ENCODE data around the gene LTA4H.

Gene LTA4H

GRCh38 chr12:96006727-96007126, 28.7 kb downstream of the LTA4H start:
- H3K27me3 ChIP-seq (ENCODE audit: insufficient read depth, low read length, poor library complexity, severe bottlenecking): no peaks in the 10 kb centered on the region
- H3K79me2 ChIP-seq (ENCODE audit: insufficient read depth, low read length): no peaks in the 10 kb centered on the region
- H3K9me3 ChIP-seq (ENCODE audit: insufficient read depth, low read depth, low read length): no peaks in the 10 kb centered on the region
- no peaks in the 10 kb centered on the region for H3F3A ChIP-seq (ENCODE audit: low read depth)
- no peak for TF ChIP-seq EZH2phosphoT487 (IDR thresholded peaks at IDR 0.05; ENCODE audit: borderline replicate concordance)
- TF ChIP-seq CTCF (conservative IDR thresholded peaks at IDR 0.05; ENCODE audit: low read length): no peak
- H4K20me1 ChIP-seq (ENCODE audit: insufficient read depth, low read length, poor library complexity, severe bottlenecking): no peaks in the 10 kb centered on the region
- H3K4me3 ChIP-seq (ENCODE audit: low read length, poor library complexity, severe bottlenecking): no peak overlapping the region
- no peak overlapping the region for H3K4me2 ChIP-seq (ENCODE audit: low read depth, low read length, poor library complexity, severe bottlenecking)
- no peaks in the 10 kb centered on the region for H3K4me1 ChIP-seq (ENCODE audit: insufficient read depth, low read length, poor library complexity, severe bottlenecking)
- peaks cover 56% of the 10 kb centered on the region; the same call in 1 of the 2 replicates for H3K36me3 ChIP-seq (ENCODE audit: insufficient read depth, low read length)
- H3K9me2 ChIP-seq (replicated peaks; ENCODE audit: low read depth, low read length): no peaks in the 10 kb centered on the region
- no peak overlapping the region for H3K9ac ChIP-seq (ENCODE audit: low read depth, low read length, poor library complexity, severe bottlenecking)
- H2AFZ ChIP-seq (ENCODE audit: low read length): no peak overlapping the region

- Histone ChIP-seq H4K20me1 (ENCODE audit: insufficient read depth, low read length, poor library complexity, severe bottlenecking) (no peaks in the 10 kb centered on the region), H3K4me1 (ENCODE audit: insufficient read depth, low read length, poor library complexity, severe bottlenecking) (no peaks in the 10 kb centered on the region), H3K4me2 (ENCODE audit: low read depth, low read length, poor library complexity, severe bottlenecking) (no peak overlapping the region), H3K79me2 (ENCODE audit: insufficient read depth, low read length) (no peaks in the 10 kb centered on the region), H3F3A (ENCODE audit: low read depth) (no peaks in the 10 kb centered on the region), H3K9me3 (ENCODE audit: insufficient read depth, low read depth, low read length) (no peaks in the 10 kb centered on the region), H3K9ac (ENCODE audit: low read depth, low read length, poor library complexity, severe bottlenecking) (no peak overlapping the region), H3K36me3 (ENCODE audit: insufficient read depth, low read length) (peaks cover 24% of the 10 kb centered on the region; the same call in 1 of the 2 replicates), H2AFZ (ENCODE audit: low read length) (no peak overlapping the region), H3K4me3 (ENCODE audit: low read length, poor library complexity, severe bottlenecking) (no peak overlapping the region), H3K27me3 (ENCODE audit: insufficient read depth, low read length, poor library complexity, severe bottlenecking) (no peaks in the 10 kb centered on the region), H3K9me2 (replicated peaks; ENCODE audit: low read depth, low read length) (no peaks in the 10 kb centered on the region)
- TF ChIP-seq CTCF (conservative IDR thresholded peaks at IDR 0.05; ENCODE audit: low read length): no peak
- TF ChIP-seq EZH2phosphoT487 (IDR thresholded peaks at IDR 0.05; ENCODE audit: borderline replicate concordance): no peak
These were observed 34.5 kb downstream of the LTA4H start for GRCh38 chr12:96000858-96001257.

- Histone ChIP-seq H3K79me2 (ENCODE audit: insufficient read depth, low read length) (no peaks in the 10 kb centered on the region), H3K4me2 (ENCODE audit: low read depth, low read length, poor library complexity, severe bottlenecking) (no peak overlapping the region), H3K9ac (ENCODE audit: low read depth, low read length, poor library complexity, severe bottlenecking) (no peak overlapping the region), H3K9me2 (replicated peaks; ENCODE audit: low read depth, low read length) (no peaks in the 10 kb centered on the region), H3K27me3 (ENCODE audit: insufficient read depth, low read length, poor library complexity, severe bottlenecking) (no peaks in the 10 kb centered on the region), H3K36me3 (ENCODE audit: insufficient read depth, low read length) (peaks cover 12% of the 10 kb centered on the region; the same call in 1 of the 2 replicates), H3K9me3 (ENCODE audit: insufficient read depth, low read depth, low read length) (no peaks in the 10 kb centered on the region), H3F3A (ENCODE audit: low read depth) (no peaks in the 10 kb centered on the region), H3K4me1 (ENCODE audit: insufficient read depth, low read length, poor library complexity, severe bottlenecking) (no peaks in the 10 kb centered on the region), H2AFZ (ENCODE audit: low read length) (no peak overlapping the region), H4K20me1 (ENCODE audit: insufficient read depth, low read length, poor library complexity, severe bottlenecking) (no peaks in the 10 kb centered on the region), H3K4me3 (ENCODE audit: low read length, poor library complexity, severe bottlenecking) (no peak overlapping the region)
- TF ChIP-seq CTCF (conservative IDR thresholded peaks at IDR 0.05; ENCODE audit: low read length): no peak
- no peak for TF ChIP-seq EZH2phosphoT487 (IDR thresholded peaks at IDR 0.05; ENCODE audit: borderline replicate concordance)
These were observed 35.9 kb downstream of the LTA4H start for GRCh38 chr12:95999484-95999883.

Data from Loucy (cell line).